ENCODE results near the gene EML5. TPM values are rescaled to one million over a fixed set of nuclear protein-coding genes. Genes with fewer than 3 reads are reported as not detected.

The EML5 gene
- total RNA-seq, 1 donor from 2014 or later: 0.16 TPM

GRCh38 chr14:88597601-88598000, 195.2 kb downstream of the EML5 start:
- no peak for DNase-seq
- intact Hi-C loops (cut with DNase I): no loop called here
- no peak for ATAC-seq (ENCODE audit: poor library complexity)

- ATAC-seq (ENCODE audit: poor library complexity) (no peak), DNase-seq (no peak)
- intact Hi-C loops (cut with DNase I): no loop called here
Observed at GRCh38 chr14:88597038-88597437, 195.7 kb downstream of the EML5 start.

GRCh38 chr14:88592031-88592430, 200.7 kb downstream of the EML5 start:
- ATAC-seq (ENCODE audit: poor library complexity): no peak
- intact Hi-C loops (cut with DNase I): no loop called here
- no peak for DNase-seq

GRCh38 chr14:88590173-88590572, 202.6 kb downstream of the EML5 start:
- ATAC-seq (ENCODE audit: poor library complexity) (no peak), DNase-seq (no peak)
- intact Hi-C loops (cut with DNase I): no loop called here

GRCh38 chr14:88588081-88588480, 204.7 kb downstream of the EML5 start:
- DNase-seq (no peak), ATAC-seq (ENCODE audit: poor library complexity) (no peak)
- intact Hi-C loops (cut with DNase I): no loop called here

GRCh38 chr14:88584451-88584850, 208.3 kb downstream of the EML5 start:
- intact Hi-C loops (cut with DNase I): no loop called here
- ATAC-seq (ENCODE audit: poor library complexity) (no peak), DNase-seq (no peak)

GRCh38 chr14:88576222-88576621, 216.5 kb downstream of the EML5 start:
- DNase-seq (no peak), ATAC-seq (ENCODE audit: poor library complexity) (no peak)
- intact Hi-C loops (cut with DNase I): no loop called here

GRCh38 chr14:88572117-88572516, 220.6 kb downstream of the EML5 start:
- ATAC-seq (ENCODE audit: poor library complexity): no peak
- intact Hi-C loops (cut with DNase I): no loop called here
- DNase-seq: no peak

- no peak for DNase-seq
- intact Hi-C loops (cut with DNase I): no loop called here
- ATAC-seq (ENCODE audit: poor library complexity): no peak
Observed at GRCh38 chr14:88568196-88568595, 224.6 kb downstream of the EML5 start.

GRCh38 chr14:88565427-88565826, 227.3 kb downstream of the EML5 start:
- intact Hi-C loops (cut with DNase I): no loop called here
- ATAC-seq (ENCODE audit: poor library complexity): no peak
- DNase-seq: no peak

- intact Hi-C loops (cut with DNase I): loop anchor here (5.0 kb wide), 1 partner anchor 72 kb away; no protein-coding TSS in a partner anchor
- ATAC-seq (ENCODE audit: poor library complexity): no peak
- DNase-seq: no peak
Observed at GRCh38 chr14:88563845-88564244, 228.9 kb downstream of the EML5 start.

GRCh38 chr14:88562831-88563686, 229.7 kb downstream of the EML5 start, which contains the start of gene ZC3H14:
ZC3H14 (plus strand) TSS chr14:88563037; CDS start chr14:88563134, 97 bp downstream.
- peak; percentile 99 for ATAC-seq (ENCODE audit: poor library complexity)
- intact Hi-C loops (cut with DNase I): loop anchor here (5.0 kb wide), 1 partner anchor 71 kb away; no protein-coding TSS in a partner anchor
- DNase-seq: peak; percentile 91

GRCh38 chr14:88562532-88562830, 230.3 kb downstream of the EML5 start:
- ATAC-seq (ENCODE audit: poor library complexity): no peak
- DNase-seq: no peak
- intact Hi-C loops (cut with DNase I): loop anchor here (5.0 kb wide), 1 partner anchor 70 kb away; no protein-coding TSS in a partner anchor

Other genes with a start within 250 kb of the EML5 start
- gene PTPN21, start 237.9 kb downstream of the EML5 start, total RNA-seq: 32.2 TPM
- 36.6 TPM for gene ZC3H14, start 229.9 kb downstream of the EML5 start, total RNA-seq
- 5.2 TPM for gene TTC8, start 31.7 kb upstream of the EML5 start, total RNA-seq